ENCODE measurements around the gene ZMYND10.
"Not testable (repeated sequence)": the region's sequence is repeated elsewhere in the genome, so short reads cannot be mapped to it uniquely, and the experiment has no call there.

Gene ZMYND10

GRCh38 chr3:50318615-50319014, 26.9 kb downstream of the ZMYND10 start:
- H3K4me3 ChIP-seq (replicated peaks; ENCODE audit: low read depth, low read length), result no peak overlapping the region
- DNase-seq (ENCODE audit: low read depth), result no peak
- no peak for TF ChIP-seq CTCF (IDR thresholded peaks at IDR 0.05; ENCODE audit: low read length, missing control alignments)

GRCh38 chr3:50318163-50318562, 27.4 kb downstream of the ZMYND10 start:
- H3K4me3 ChIP-seq (replicated peaks; ENCODE audit: low read depth, low read length), result no peak overlapping the region
- TF ChIP-seq CTCF (IDR thresholded peaks at IDR 0.05; ENCODE audit: low read length, missing control alignments), result no peak
- DNase-seq (ENCODE audit: low read depth), result no peak

- DNase-seq (ENCODE audit: low read depth), result no peak
- TF ChIP-seq CTCF (IDR thresholded peaks at IDR 0.05; ENCODE audit: low read length, missing control alignments), result no peak
- H3K4me3 ChIP-seq (replicated peaks; ENCODE audit: low read depth, low read length), result no peak overlapping the region
Measured at GRCh38 chr3:50317300-50317699, 28.2 kb downstream of the ZMYND10 start.

GRCh38 chr3:50316657-50317242, 28.8 kb downstream of the ZMYND10 start:
- no peak for TF ChIP-seq CTCF (IDR thresholded peaks at IDR 0.05; ENCODE audit: low read length, missing control alignments)
- no peak overlapping the region for H3K4me3 ChIP-seq (replicated peaks; ENCODE audit: low read depth, low read length)
- DNase-seq (ENCODE audit: low read depth), result no peak

- no peak for DNase-seq (ENCODE audit: low read depth)
- no peak for TF ChIP-seq CTCF (IDR thresholded peaks at IDR 0.05; ENCODE audit: low read length, missing control alignments)
- H3K4me3 ChIP-seq (replicated peaks; ENCODE audit: low read depth, low read length), result no peak overlapping the region
Measured at GRCh38 chr3:50314816-50315215, 30.7 kb downstream of the ZMYND10 start.

GRCh38 chr3:50314342-50314741, 31.2 kb downstream of the ZMYND10 start:
- no peak for DNase-seq (ENCODE audit: low read depth)
- TF ChIP-seq CTCF (IDR thresholded peaks at IDR 0.05; ENCODE audit: low read length, missing control alignments), result no peak
- H3K4me3 ChIP-seq (replicated peaks; ENCODE audit: low read depth, low read length), result no peak overlapping the region

- H3K4me3 ChIP-seq (replicated peaks; ENCODE audit: low read depth, low read length); DNase-seq (ENCODE audit: low read depth): not testable (repeated sequence)
Measured at GRCh38 chr3:50312041-50312440, 33.5 kb downstream of the ZMYND10 start.
